MM.1S (cell line): ENCODE data around the gene MARK4.

Source experiments
- CTCF ChIP-seq: fragments of 300-600 bp; sonication (generic); IDR thresholded peaks from 2 replicates; pipeline ENCODE4 v1.5.1; 2016; ENCODE audit warnings: antibody characterized with exemption, low read length, mixed read lengths
- EZH2 ChIP-seq: fragments of 300-600 bp; sonication (generic); optimal IDR thresholded peaks from 2 replicates; pipeline ENCODE3; 2017; ENCODE audit warnings: low read depth, mild to moderate bottlenecking, antibody characterized with exemption, low read length, mixed read lengths
- EZH2phosphoT487 ChIP-seq: fragments of 300-600 bp; sonication (generic); IDR thresholded peaks from 2 replicates; pipeline ENCODE4 v1.6.1; 2018; ENCODE audit warnings: antibody characterized with exemption, low read length

GRCh38 chr19:45222724-45223123 is 28.3 kb upstream of the MARK4 start:
- no peak for TF ChIP-seq CTCF
- TF ChIP-seq EZH2, result no peak
- no peak for TF ChIP-seq EZH2phosphoT487
